H4 (cell line): ENCODE measurements around the gene BCAT1. TPM values are rescaled to one million over a fixed set of nuclear protein-coding genes. Genes with fewer than 3 reads are reported as not detected.
"Not testable (repeated sequence)": the region's sequence is repeated elsewhere in the genome, so short reads cannot be mapped to it uniquely, and the experiment has no call there.

ENCODE experiments used
- DNase-seq: peaks from one replicate; pipeline ENCODE4 v3.0.0-alpha.2; 2015; ENCODE audit warnings: low spot score
- total RNA-seq: library from RNA; depleted of rRNA; stranded (reverse); fragments of >200 nt; shearing (Covaris generic); gene quantifications from 2 replicates; pipeline ENCODE4 v1.2.3, GENCODE V29; 2014

Gene BCAT1
- total RNA-seq, 1 experiment from 2014 or later, result 117 TPM

- DNase-seq, result no peak
These were observed 94.0 kb downstream of the BCAT1 start for GRCh38 chr12:24854908-24855307.

- DNase-seq, result no peak
These were observed 94.9 kb downstream of the BCAT1 start for GRCh38 chr12:24854017-24854416.

GRCh38 chr12:24853588-24853987 lies 95.3 kb downstream of the BCAT1 start:
- DNase-seq, result peak; percentile 24

- no peak for DNase-seq
These were observed 95.8 kb downstream of the BCAT1 start for GRCh38 chr12:24853094-24853493.

GRCh38 chr12:24852420-24852819 lies 96.5 kb downstream of the BCAT1 start:
- no peak for DNase-seq

- not testable (repeated sequence) for DNase-seq
These were observed 97.0 kb downstream of the BCAT1 start for GRCh38 chr12:24851883-24852282.

GRCh38 chr12:24851341-24851740 lies 97.6 kb downstream of the BCAT1 start:
- DNase-seq, result no peak

- DNase-seq, result no peak
These were observed 98.4 kb downstream of the BCAT1 start for GRCh38 chr12:24850496-24850895.

- no peak for DNase-seq
These were observed 99.9 kb downstream of the BCAT1 start for GRCh38 chr12:24848941-24849477.

GRCh38 chr12:24846689-24847088 lies 102.2 kb downstream of the BCAT1 start:
- DNase-seq, result no peak

- no peak for DNase-seq
These were observed 103.3 kb downstream of the BCAT1 start for GRCh38 chr12:24845615-24846014.

GRCh38 chr12:24840046-24840800 lies 108.7 kb downstream of the BCAT1 start:
- no peak for DNase-seq

- no peak for DNase-seq
These were observed 109.6 kb downstream of the BCAT1 start for GRCh38 chr12:24839268-24839791.

- peak; percentile 41 for DNase-seq
These were observed 110.4 kb downstream of the BCAT1 start for GRCh38 chr12:24838531-24838950.

GRCh38 chr12:24835377-24835776 lies 113.5 kb downstream of the BCAT1 start:
- DNase-seq, result no peak

GRCh38 chr12:24833513-24833912 lies 115.4 kb downstream of the BCAT1 start:
- no peak for DNase-seq

GRCh38 chr12:24823808-24824515 lies 124.9 kb downstream of the BCAT1 start:
- DNase-seq, result no peak

- no peak for DNase-seq
These were observed 126.6 kb downstream of the BCAT1 start for GRCh38 chr12:24822121-24822899.

GRCh38 chr12:24821691-24822090 lies 127.2 kb downstream of the BCAT1 start:
- no peak for DNase-seq

GRCh38 chr12:24820872-24821271 lies 128.0 kb downstream of the BCAT1 start:
- no peak for DNase-seq

GRCh38 chr12:24818351-24818750 lies 130.6 kb downstream of the BCAT1 start:
- no peak for DNase-seq

- DNase-seq, result no peak
These were observed 133.8 kb downstream of the BCAT1 start for GRCh38 chr12:24815114-24815423.
